Panc1 (cell line): Measurements from ENCODE around the gene SMC5. TPM values are rescaled to one million over a fixed set of nuclear protein-coding genes. Genes with fewer than 3 reads are reported as not detected.
"Not testable (repeated sequence)": the region's sequence is repeated elsewhere in the genome, so short reads cannot be mapped to it uniquely, and the experiment has no call there.

Experiments
- ATAC-seq: fragments of 200-7000 bp; cut with Tn5 transposase; 2 replicates; pipeline ENCODE4 v1.9.1; 2020; ENCODE audit warnings: mild to moderate bottlenecking, moderate library complexity
- BruUV-seq: library from RNA; stranded (reverse); fragments of 400-500 nt; replicated peaks from 2 replicates; lab custom pipeline; 2021; lab: Mats Ljungman, UMichigan
- CTCF ChIA-PET: fragments of 300-600 bp; sonication (Branson Sonifier 250); formaldehyde crosslinking; loops from one replicate; lab custom pipeline; 2022; ENCODE audit warnings: antibody characterized with exemption; lab: Charles Lee
- POLR2A ChIA-PET: fragments of 300-600 bp; sonication (Branson Sonifier 250); formaldehyde crosslinking; loops from one replicate; lab custom pipeline; 2022; ENCODE audit warnings: antibody characterized with exemption; lab: Charles Lee
- DNase-seq: peaks from one replicate; pipeline ENCODE4 v3.0.0-alpha.2; 2010; ENCODE audit warnings: low read depth, low spot score
- H3K27ac ChIP-seq: 2 replicates; pipeline ENCODE4 v1.5.1; 2011; ENCODE audit warnings: mild to moderate bottlenecking, low read length, inconsistent platforms
- H3K27me3 ChIP-seq: fragments of 200-500 bp; sonication (Bioruptor generic); 2 replicates; pipeline ENCODE4 v1.6.0; 2014; ENCODE audit warnings: low read length, inconsistent platforms; ENCODE audit not compliant: control insufficient read depth, insufficient read depth
- H3K36me3 ChIP-seq: fragments of 200-500 bp; sonication (Bioruptor generic); 2 replicates; pipeline ENCODE4 v1.5.1; 2014; ENCODE audit warnings: inconsistent platforms, mild to moderate bottlenecking, low read length, moderate library complexity; ENCODE audit not compliant: control insufficient read depth, insufficient read depth
- H3K4me1 ChIP-seq: 2 replicates; pipeline ENCODE4 v1.5.1; 2011; ENCODE audit warnings: inconsistent platforms, mild to moderate bottlenecking, low read length, moderate library complexity; ENCODE audit not compliant: control insufficient read depth, insufficient read depth
- H3K4me3 ChIP-seq, 2 experiments: 2 replicates each; pipeline ENCODE4 v1.5.1; 2011 to 2012; ENCODE audit warnings: low read depth in 2 of 2, low read length in 2 of 2, mild to moderate bottlenecking in 2 of 2, inconsistent platforms in 1 of 2, moderate library complexity in 1 of 2
- H3K9me3 ChIP-seq: fragments of 200-500 bp; sonication (Bioruptor generic); 2 replicates; pipeline ENCODE4 v1.5.1; 2014; ENCODE audit warnings: low read depth, mild to moderate bottlenecking, inconsistent platforms, low read length, moderate library complexity; ENCODE audit not compliant: control insufficient read depth, insufficient read depth
- POLR2AphosphoS5 ChIP-seq: IDR thresholded peaks from 2 replicates; pipeline ENCODE4 v1.6.1; 2012; ENCODE audit warnings: mild to moderate bottlenecking, low read depth, low read length, moderate library complexity
- REST ChIP-seq, 2 experiments: IDR thresholded peaks; 2 replicates each; pipeline ENCODE4 v1.6.1; 2011 to 2012; ENCODE audit warnings: low read depth in 2 of 2, control low read depth in 1 of 2, low read length in 1 of 2, mild to moderate bottlenecking in 1 of 2, moderate library complexity in 1 of 2; ENCODE audit not compliant: insufficient read depth in 1 of 2
- SIN3A ChIP-seq: IDR thresholded peaks from 2 replicates; pipeline ENCODE4 v1.6.1; 2012; ENCODE audit warnings: low read depth, mild to moderate bottlenecking, low read length, moderate library complexity, borderline replicate concordance; ENCODE audit not compliant: insufficient read depth
- TCF7L2 ChIP-seq: IDR thresholded peaks from 2 replicates; pipeline ENCODE4 v1.6.1; 2011; ENCODE audit warnings: mild to moderate bottlenecking, low read depth, low read length, inconsistent platforms
- in situ Hi-C: cut with HindIII; loops from 2 replicates; pipeline ENCODE4 v1.10.0; 2016; ENCODE audit warnings: low sequenced_read_pairs, low pct_unique_long_range_greater_than_20kb
- intact Hi-C: fragments of 100-400 bp; cut with micrococcal nuclease; formaldehyde crosslinking; loops from one replicate; pipeline ENCODE4 v1.10.0; 2022; ENCODE audit not compliant: unreplicated experiment
- total RNA-seq: library from RNA; stranded (reverse); gene quantifications from one replicate; pipeline ENCODE4 v1.2.1, GENCODE V29; 2021; ENCODE audit not compliant: unreplicated experiment
- TF ChIP-seq, protein P1 (sequence below): fragments of 450-650 bp; IDR thresholded peaks from 2 replicates; pipeline ENCODE4 v1.5.1; 2017; ENCODE audit warnings: mild to moderate bottlenecking

SMC5 gene
- total RNA-seq, 1 experiment from 2014 or later, result 12.9 TPM

GRCh38 chr9:70322096-70322495 is 63.3 kb downstream of the SMC5 start:
- no peak for ATAC-seq
- ChIA-PET CTCF (no interaction called here), POLR2A (no interaction called here)
- Histone ChIP-seq H3K4me3 (no peak overlapping the region), H3K9me3 (no peaks in the 10 kb centered on the region), H3K36me3 (peaks cover 14% of the 10 kb centered on the region), H3K27ac (no peak overlapping the region), H3K4me1 (no peaks in the 10 kb centered on the region), H3K27me3 (no peaks in the 10 kb centered on the region)
- no TSS peak for BruUV-seq
- TF ChIP-seq, protein P1, sequence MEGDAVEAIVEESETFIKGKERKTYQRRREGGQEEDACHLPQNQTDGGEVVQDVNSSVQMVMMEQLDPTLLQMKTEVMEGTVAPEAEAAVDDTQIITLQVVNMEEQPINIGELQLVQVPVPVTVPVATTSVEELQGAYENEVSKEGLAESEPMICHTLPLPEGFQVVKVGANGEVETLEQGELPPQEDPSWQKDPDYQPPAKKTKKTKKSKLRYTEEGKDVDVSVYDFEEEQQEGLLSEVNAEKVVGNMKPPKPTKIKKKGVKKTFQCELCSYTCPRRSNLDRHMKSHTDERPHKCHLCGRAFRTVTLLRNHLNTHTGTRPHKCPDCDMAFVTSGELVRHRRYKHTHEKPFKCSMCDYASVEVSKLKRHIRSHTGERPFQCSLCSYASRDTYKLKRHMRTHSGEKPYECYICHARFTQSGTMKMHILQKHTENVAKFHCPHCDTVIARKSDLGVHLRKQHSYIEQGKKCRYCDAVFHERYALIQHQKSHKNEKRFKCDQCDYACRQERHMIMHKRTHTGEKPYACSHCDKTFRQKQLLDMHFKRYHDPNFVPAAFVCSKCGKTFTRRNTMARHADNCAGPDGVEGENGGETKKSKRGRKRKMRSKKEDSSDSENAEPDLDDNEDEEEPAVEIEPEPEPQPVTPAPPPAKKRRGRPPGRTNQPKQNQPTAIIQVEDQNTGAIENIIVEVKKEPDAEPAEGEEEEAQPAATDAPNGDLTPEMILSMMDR, result no peak
- no peak for TF ChIP-seq REST (IDR thresholded peaks at IDR 0.05; ENCODE audit: insufficient read depth in 1 of 2, low read depth in 2 of 2, low read length in 1 of 2)
- TF ChIP-seq TCF7L2, result no peak
- TF ChIP-seq POLR2AphosphoS5, result no peak
- no peak for TF ChIP-seq SIN3A
- DNase-seq, result no peak
- intact Hi-C loops (no loop called here), in situ Hi-C loops (no loop called here)

GRCh38 chr9:70324963-70325362 is 66.2 kb downstream of the SMC5 start:
- intact Hi-C loops (no loop called here), in situ Hi-C loops (no loop called here)
- Histone ChIP-seq H3K4me1 (no peaks in the 10 kb centered on the region), H3K27ac (no peak overlapping the region), H3K27me3 (no peaks in the 10 kb centered on the region), H3K36me3 (peaks cover 3% of the 10 kb centered on the region), H3K4me3 (no peak overlapping the region), H3K9me3 (no peaks in the 10 kb centered on the region)
- ChIA-PET POLR2A (no interaction called here), CTCF (no interaction called here)
- no peak for DNase-seq
- TF ChIP-seq REST (IDR thresholded peaks at IDR 0.05; ENCODE audit: insufficient read depth in 1 of 2, low read depth in 2 of 2, low read length in 1 of 2) (no peak), SIN3A (no peak), TCF7L2 (no peak), POLR2AphosphoS5 (no peak)
- TF ChIP-seq, protein P1, result no peak
- no TSS peak for BruUV-seq
- ATAC-seq, result no peak

DNA sequence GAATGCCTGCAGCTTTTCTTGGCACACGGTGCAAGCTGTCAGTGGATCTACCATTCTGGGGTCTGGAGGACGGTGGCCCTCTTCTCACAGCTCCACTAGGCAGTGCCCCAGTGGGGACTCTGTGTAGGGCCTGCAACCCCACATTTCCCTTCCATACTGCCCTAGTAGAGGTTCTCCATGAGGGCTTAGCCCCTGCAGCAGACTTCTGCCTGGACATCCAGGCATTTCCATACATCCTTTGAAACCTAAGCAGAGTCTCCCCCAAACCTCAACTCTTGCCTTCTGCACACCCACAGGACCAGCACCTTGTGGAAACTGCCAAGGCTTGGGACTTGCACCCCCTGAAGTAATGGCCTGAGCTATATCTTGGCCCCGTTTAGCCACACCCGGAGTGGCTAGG is 69.8 kb downstream of the SMC5 start:
- H3K36me3 ChIP-seq, POLR2A ChIA-PET, intact Hi-C loops, DNase-seq, H3K27ac ChIP-seq, H3K4me1 ChIP-seq, BruUV-seq, in situ Hi-C loops, H3K4me3 ChIP-seq, ATAC-seq, H3K9me3 ChIP-seq, CTCF ChIA-PET, H3K27me3 ChIP-seq: not testable (repeated sequence)
